ENCODE measurements around the gene TTLL10.

DNA sequence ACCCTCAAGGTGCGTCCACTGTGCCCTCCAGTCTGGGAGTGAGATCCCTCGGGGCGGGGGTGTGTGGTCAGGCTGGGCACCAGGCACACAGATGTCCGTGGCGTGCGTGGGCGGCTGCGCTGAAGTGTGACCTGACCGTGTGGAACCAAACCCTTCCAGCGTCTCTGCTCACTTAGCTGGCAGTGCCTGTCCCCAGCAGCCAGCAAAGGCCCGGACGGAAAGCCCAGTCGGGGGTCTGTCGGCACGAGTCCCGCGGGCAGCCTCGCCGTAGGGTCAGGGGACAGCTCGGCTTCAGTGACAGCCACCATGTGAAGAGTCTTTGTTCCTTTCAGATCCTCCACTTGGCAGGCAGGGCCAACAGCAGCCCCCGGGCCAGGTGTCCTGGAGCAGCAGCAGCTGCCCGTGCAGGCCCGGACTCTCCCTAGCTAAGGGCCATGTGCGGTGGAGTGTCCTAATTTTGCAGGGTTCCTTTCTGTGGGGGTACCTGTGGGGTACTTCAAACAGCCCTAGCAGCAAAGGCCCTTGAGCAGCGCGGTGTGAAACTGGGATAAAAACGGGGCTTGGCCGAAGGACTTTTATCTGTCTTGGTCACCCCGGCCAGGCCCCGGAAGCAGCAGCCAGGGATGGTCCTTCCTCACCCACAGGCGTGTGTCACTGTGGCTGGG, 11.6 kb downstream of the TTLL10 start:
- TF ChIP-seq, protein P1, sequence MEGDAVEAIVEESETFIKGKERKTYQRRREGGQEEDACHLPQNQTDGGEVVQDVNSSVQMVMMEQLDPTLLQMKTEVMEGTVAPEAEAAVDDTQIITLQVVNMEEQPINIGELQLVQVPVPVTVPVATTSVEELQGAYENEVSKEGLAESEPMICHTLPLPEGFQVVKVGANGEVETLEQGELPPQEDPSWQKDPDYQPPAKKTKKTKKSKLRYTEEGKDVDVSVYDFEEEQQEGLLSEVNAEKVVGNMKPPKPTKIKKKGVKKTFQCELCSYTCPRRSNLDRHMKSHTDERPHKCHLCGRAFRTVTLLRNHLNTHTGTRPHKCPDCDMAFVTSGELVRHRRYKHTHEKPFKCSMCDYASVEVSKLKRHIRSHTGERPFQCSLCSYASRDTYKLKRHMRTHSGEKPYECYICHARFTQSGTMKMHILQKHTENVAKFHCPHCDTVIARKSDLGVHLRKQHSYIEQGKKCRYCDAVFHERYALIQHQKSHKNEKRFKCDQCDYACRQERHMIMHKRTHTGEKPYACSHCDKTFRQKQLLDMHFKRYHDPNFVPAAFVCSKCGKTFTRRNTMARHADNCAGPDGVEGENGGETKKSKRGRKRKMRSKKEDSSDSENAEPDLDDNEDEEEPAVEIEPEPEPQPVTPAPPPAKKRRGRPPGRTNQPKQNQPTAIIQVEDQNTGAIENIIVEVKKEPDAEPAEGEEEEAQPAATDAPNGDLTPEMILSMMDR (IDR thresholded peaks at IDR 0.05; ENCODE audit: insufficient read depth, low read depth, low read length) = no peak
- no peak for TF ChIP-seq EZH2 (IDR thresholded peaks at IDR 0.05; ENCODE audit: insufficient read depth, low read length)

All from astrocyte (in vitro differentiated cells and primary cell).